ENCODE data around the gene NCR2.
A peak's percentile ranks its signal among the peaks of the same experiment; 100 is the strongest.

GRCh38 chr6:41318654-41319565 is 16.5 kb upstream of the NCR2 start:
- TF ChIP-seq CTCF (IDR thresholded peaks at IDR 0.05) (peak; percentile 100), MYBL2 (CRISPR knock-in tag; IDR thresholded peaks at IDR 0.05) (no peak), HMGA2 (CRISPR knock-in tag; IDR thresholded peaks at IDR 0.05) (no peak), NR1H2 (CRISPR knock-in tag; IDR thresholded peaks at IDR 0.05) (no peak), ATF3 (CRISPR knock-in tag; conservative IDR thresholded peaks at IDR 0.05) (no peak), RELA (CRISPR knock-in tag; IDR thresholded peaks at IDR 0.05; ENCODE audit: borderline replicate concordance) (no peak), ZNF263 (CRISPR knock-in tag; IDR thresholded peaks at IDR 0.05; ENCODE audit: low read depth) (no peak), ELF4 (CRISPR knock-in tag; IDR thresholded peaks at IDR 0.05; ENCODE audit: low read depth) (no peak), NFYB (CRISPR knock-in tag; conservative IDR thresholded peaks at IDR 0.05; ENCODE audit: low read depth) (no peak), PRDM15 (CRISPR knock-in tag; IDR thresholded peaks at IDR 0.05) (no peak), FOXJ3 (CRISPR knock-in tag; IDR thresholded peaks at IDR 0.05; ENCODE audit: borderline replicate concordance) (no peak), ZNF232 (CRISPR knock-in tag; IDR thresholded peaks at IDR 0.05) (no peak), NFE2L1 (CRISPR knock-in tag; IDR thresholded peaks at IDR 0.05) (no peak)

Data from WTC11 (cell line).